SU-DHL-6 (cell line): ENCODE measurements around the gene GULP1.

Experiments
- H2AFZ ChIP-seq: fragments of 200-600 bp; sonication (generic); 2 replicates; pipeline ENCODE4 v1.6.1; 2014; ENCODE audit warnings: low read depth, mild to moderate bottlenecking, moderate library complexity, mixed read lengths, antibody characterized with exemption, low read length; ENCODE audit not compliant: severe bottlenecking
- H3F3A ChIP-seq: fragments of 200-600 bp; shearing (Covaris generic); 2 replicates; pipeline ENCODE4 v1.6.0; 2016; ENCODE audit warnings: antibody characterized with exemption, mild to moderate bottlenecking; ENCODE audit not compliant: insufficient read depth
- H3K27ac ChIP-seq: fragments of 200-600 bp; sonication (generic); 2 replicates; pipeline ENCODE4 v1.5.1; 2016; ENCODE audit warnings: low read depth, mild to moderate bottlenecking, low read length, moderate library complexity, mixed read lengths
- H3K27me3 ChIP-seq: fragments of 200-600 bp; sonication (generic), shearing (Covaris generic); 2 replicates; pipeline ENCODE4 v1.6.0; 2014; ENCODE audit warnings: mild to moderate bottlenecking, low read length
- H3K36me3 ChIP-seq: fragments of 200-600 bp; sonication (generic); 2 replicates; pipeline ENCODE4 v1.6.1; 2014; ENCODE audit warnings: mild to moderate bottlenecking, low read length, mixed read lengths
- H3K4me2 ChIP-seq: fragments of 300-600, 200-600 bp; shearing (Covaris generic), sonication (generic); 2 replicates; pipeline ENCODE4 v1.6.0; 2014; ENCODE audit warnings: low read length, low read depth, mild to moderate bottlenecking; ENCODE audit not compliant: poor library complexity, severe bottlenecking
- H3K4me3 ChIP-seq: fragments of 200-600 bp; sonication (generic); 2 replicates; pipeline ENCODE4 v1.5.1; 2014; ENCODE audit warnings: antibody characterized with exemption, low read length, mild to moderate bottlenecking, mixed read lengths; ENCODE audit not compliant: insufficient read depth, poor library complexity, severe bottlenecking
- H3K79me2 ChIP-seq: fragments of 200-600 bp; sonication (generic); 2 replicates; pipeline ENCODE4 v1.6.1; 2014; ENCODE audit warnings: mild to moderate bottlenecking, low read length, moderate library complexity; ENCODE audit not compliant: insufficient read depth
- H3K9ac ChIP-seq: fragments of 200-600 bp; sonication (generic); 2 replicates; pipeline ENCODE4 v1.7.0; 2014; ENCODE audit warnings: mild to moderate bottlenecking, low read length
- H3K9me2 ChIP-seq: fragments of 200-600 bp; sonication (generic); replicated peaks from 2 replicates; pipeline ENCODE4 v1.6.1; 2014; ENCODE audit warnings: low read length; ENCODE audit not compliant: insufficient read depth
- H3K9me3 ChIP-seq: fragments of 200-600 bp; sonication (generic); 2 replicates; pipeline ENCODE4 v1.6.1; 2014; ENCODE audit warnings: low read length, mixed read lengths; ENCODE audit not compliant: insufficient read depth
- H4K20me1 ChIP-seq: fragments of 200-600 bp; sonication (generic); 2 replicates; pipeline ENCODE4 v1.6.1; 2014; ENCODE audit warnings: low read depth, mild to moderate bottlenecking, antibody characterized with exemption, low read length, moderate library complexity, mixed read lengths
- EZH2phosphoT487 ChIP-seq: fragments of 200-600 bp; sonication (generic), shearing (Covaris generic); conservative IDR thresholded peaks from 2 replicates; pipeline ENCODE4 v1.6.1; 2018; ENCODE audit warnings: mild to moderate bottlenecking, antibody characterized with exemption, low read length, moderate library complexity, mixed read lengths
- TF ChIP-seq, protein P1 (sequence below): fragments of 200-600 bp; sonication (generic); IDR thresholded peaks from one replicate; pipeline ENCODE4 v1.5.1; 2017; ENCODE audit warnings: antibody characterized with exemption, mild to moderate bottlenecking, low read length, moderate library complexity; ENCODE audit not compliant: insufficient read depth, poor library complexity, severe bottlenecking

The GULP1 gene

DNA sequence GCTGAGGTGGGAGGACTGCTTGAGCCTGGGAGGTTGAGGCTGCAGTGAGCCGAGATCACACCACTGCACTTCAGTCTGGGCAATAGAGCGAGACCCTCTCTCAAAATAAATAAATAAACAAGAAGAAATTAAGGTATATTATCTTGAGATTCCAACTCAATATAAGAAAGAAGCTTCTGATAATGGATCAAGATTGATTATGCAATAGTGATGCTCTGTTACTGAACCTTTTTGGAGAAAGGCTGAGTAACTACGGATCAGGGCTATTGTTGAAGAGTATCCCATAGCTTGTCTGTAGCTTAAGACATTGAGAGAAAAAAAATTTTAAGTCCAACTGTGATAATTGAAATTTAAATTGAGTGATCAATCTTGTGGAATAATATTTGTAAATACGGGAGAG lies 17.7 kb downstream of the GULP1 start:
- Histone ChIP-seq H3K4me3 (no peak overlapping the region), H3F3A (no peaks in the 10 kb centered on the region), H4K20me1 (no peaks in the 10 kb centered on the region), H3K9ac (no peak overlapping the region), H3K9me3 (no peaks in the 10 kb centered on the region), H3K36me3 (no peaks in the 10 kb centered on the region), H3K27ac (no peak overlapping the region), H3K27me3 (no peaks in the 10 kb centered on the region), H3K79me2 (no peaks in the 10 kb centered on the region), H2AFZ (no peak overlapping the region), H3K9me2 (no peaks in the 10 kb centered on the region), H3K4me2 (no peak overlapping the region)
- no peak for TF ChIP-seq EZH2phosphoT487
- TF ChIP-seq, protein P1, sequence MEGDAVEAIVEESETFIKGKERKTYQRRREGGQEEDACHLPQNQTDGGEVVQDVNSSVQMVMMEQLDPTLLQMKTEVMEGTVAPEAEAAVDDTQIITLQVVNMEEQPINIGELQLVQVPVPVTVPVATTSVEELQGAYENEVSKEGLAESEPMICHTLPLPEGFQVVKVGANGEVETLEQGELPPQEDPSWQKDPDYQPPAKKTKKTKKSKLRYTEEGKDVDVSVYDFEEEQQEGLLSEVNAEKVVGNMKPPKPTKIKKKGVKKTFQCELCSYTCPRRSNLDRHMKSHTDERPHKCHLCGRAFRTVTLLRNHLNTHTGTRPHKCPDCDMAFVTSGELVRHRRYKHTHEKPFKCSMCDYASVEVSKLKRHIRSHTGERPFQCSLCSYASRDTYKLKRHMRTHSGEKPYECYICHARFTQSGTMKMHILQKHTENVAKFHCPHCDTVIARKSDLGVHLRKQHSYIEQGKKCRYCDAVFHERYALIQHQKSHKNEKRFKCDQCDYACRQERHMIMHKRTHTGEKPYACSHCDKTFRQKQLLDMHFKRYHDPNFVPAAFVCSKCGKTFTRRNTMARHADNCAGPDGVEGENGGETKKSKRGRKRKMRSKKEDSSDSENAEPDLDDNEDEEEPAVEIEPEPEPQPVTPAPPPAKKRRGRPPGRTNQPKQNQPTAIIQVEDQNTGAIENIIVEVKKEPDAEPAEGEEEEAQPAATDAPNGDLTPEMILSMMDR = no peak

DNA sequence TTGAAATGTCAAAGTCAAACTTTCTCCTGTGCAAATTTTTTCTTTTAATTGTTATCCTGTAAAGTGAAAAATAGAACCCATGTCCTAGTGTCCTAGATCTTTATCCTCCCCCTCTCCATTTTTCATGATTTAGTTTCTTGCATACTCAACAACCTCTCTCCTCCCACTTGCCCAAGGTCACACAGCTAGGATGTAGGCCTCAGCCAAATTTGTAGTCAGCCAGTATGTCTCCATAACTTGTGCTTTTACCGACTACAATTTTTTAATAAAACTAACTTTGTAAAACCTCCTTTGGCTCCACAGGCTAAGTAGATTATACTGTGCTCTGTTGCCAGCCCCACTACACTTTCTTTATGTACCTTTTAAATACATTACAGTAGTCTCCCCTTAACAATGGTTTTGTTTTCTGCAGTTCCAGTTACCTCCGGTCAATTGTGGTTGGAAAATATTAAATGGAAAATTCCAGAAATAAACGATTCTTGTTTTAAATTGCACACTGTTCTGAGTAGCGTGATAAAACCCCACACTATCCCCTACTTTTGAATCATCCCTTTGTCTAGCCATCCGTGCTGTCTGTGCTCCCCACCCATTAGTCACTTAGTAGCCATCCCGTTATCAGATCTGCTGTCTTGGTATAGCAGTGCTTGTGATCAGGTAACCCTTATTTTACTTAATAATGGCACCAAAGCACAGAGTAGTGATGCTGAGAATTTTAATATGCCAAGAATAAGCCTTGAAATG lies 22.8 kb downstream of the GULP1 start:
- no peaks in the 10 kb centered on the region for H3K36me3 ChIP-seq
- no peaks in the 10 kb centered on the region for H3K27me3 ChIP-seq
- TF ChIP-seq EZH2phosphoT487 = no peak
- TF ChIP-seq, protein P1 = no peak
- H3F3A ChIP-seq = no peaks in the 10 kb centered on the region
- no peak overlapping the region for H2AFZ ChIP-seq
- no peaks in the 10 kb centered on the region for H3K9me2 ChIP-seq
- H3K9me3 ChIP-seq = no peaks in the 10 kb centered on the region
- no peak overlapping the region for H3K4me2 ChIP-seq
- no peak overlapping the region for H3K9ac ChIP-seq
- no peak overlapping the region for H3K4me3 ChIP-seq
- H4K20me1 ChIP-seq = no peaks in the 10 kb centered on the region
- no peaks in the 10 kb centered on the region for H3K79me2 ChIP-seq
- no peak overlapping the region for H3K27ac ChIP-seq

DNA sequence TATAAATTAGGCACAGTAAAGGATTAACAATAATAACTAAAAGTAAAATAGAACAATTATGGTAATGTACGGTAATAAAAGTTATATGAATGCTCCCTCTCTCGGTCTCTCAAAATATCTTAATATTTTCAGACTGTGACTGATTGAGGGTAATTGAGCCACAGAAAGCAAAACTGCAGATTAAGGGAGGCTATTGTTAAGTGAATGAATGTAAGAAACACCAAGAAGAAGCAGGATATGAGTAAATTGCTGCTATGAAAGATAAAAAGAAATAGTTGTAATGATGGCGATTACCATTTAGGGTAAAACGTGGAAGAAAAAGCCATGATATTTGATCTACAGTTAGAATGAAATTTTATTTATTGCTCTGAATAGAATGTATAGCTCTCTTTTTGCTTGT lies 24.1 kb downstream of the GULP1 start:
- no peaks in the 10 kb centered on the region for H3K27me3 ChIP-seq
- H3K4me2 ChIP-seq = no peak overlapping the region
- no peaks in the 10 kb centered on the region for H3K79me2 ChIP-seq
- no peaks in the 10 kb centered on the region for H4K20me1 ChIP-seq
- TF ChIP-seq, protein P1 = no peak
- H3K9ac ChIP-seq = no peak overlapping the region
- no peak overlapping the region for H3K27ac ChIP-seq
- no peak overlapping the region for H3K4me3 ChIP-seq
- no peaks in the 10 kb centered on the region for H3K9me3 ChIP-seq
- H3F3A ChIP-seq = no peaks in the 10 kb centered on the region
- H2AFZ ChIP-seq = no peak overlapping the region
- H3K36me3 ChIP-seq = no peaks in the 10 kb centered on the region
- H3K9me2 ChIP-seq = no peaks in the 10 kb centered on the region
